T-helper 17 cell (primary cell): ENCODE results near the gene YTHDF2. TPM values are rescaled to one million over a fixed set of nuclear protein-coding genes. Genes with fewer than 3 reads are reported as not detected.

Experiments used
- ATAC-seq: fragments of 150-1000 bp; cut with Tn5 transposase; 2 replicates; pipeline ENCODE4 v1.10.0; 2021; ENCODE audit warnings: mild to moderate bottlenecking, moderate library complexity
- DNase-seq, 3 donors: peaks; one replicate each; pipeline versions ENCODE4 v3.0.0 to v3.0.0-alpha.2; 2020 to 2021
- H3K9me3 ChIP-seq: one replicate; pipeline ENCODE4 v1.7.0; 2013; ENCODE audit warnings: low read length, mild to moderate bottlenecking; ENCODE audit not compliant: control insufficient read depth, poor library complexity, severe bottlenecking
- H3K27ac Mint-ChIP-seq: one replicate; pipeline ENCODE4 v1.8.0; 2022; ENCODE audit warnings: mild to moderate bottlenecking, moderate library complexity, mixed read lengths
- H3K27me3 Mint-ChIP-seq: one replicate; pipeline ENCODE4 v1.8.0; 2022; ENCODE audit warnings: mixed read lengths
- H3K36me3 Mint-ChIP-seq: one replicate; pipeline ENCODE4 v1.8.0; 2022; ENCODE audit warnings: low read depth, mixed read lengths
- H3K4me1 Mint-ChIP-seq: one replicate; pipeline ENCODE4 v1.8.0; 2022; ENCODE audit warnings: mild to moderate bottlenecking, mixed read lengths
- H3K4me3 Mint-ChIP-seq: one replicate; pipeline ENCODE4 v1.8.0; 2022; ENCODE audit warnings: mild to moderate bottlenecking, moderate library complexity, mixed read lengths
- total RNA-seq, 4 donors: library from RNA in 2 of 4; stranded (reverse) in 2 of 4; gene quantifications; one replicate each; pipeline ENCODE4 v1.2.3 and lab custom pipeline; 2022 to 2026

Gene YTHDF2
- total RNA-seq, 2 donors from 2014 or later, result 70.9 to 79.7 TPM

GRCh38 chr1:28813931-28814465 lies 77.3 kb downstream of the YTHDF2 start:
- Mint-ChIP-seq H3K27ac (no peak overlapping the region), H3K36me3 (no peaks in the 10 kb centered on the region), H3K27me3 (peaks cover 61% of the 10 kb centered on the region), H3K4me3 (no peak overlapping the region), H3K4me1 (no peaks in the 10 kb centered on the region)
- no peaks in the 10 kb centered on the region for H3K9me3 ChIP-seq
- ATAC-seq (no peak), DNase-seq (no peak)

DNA sequence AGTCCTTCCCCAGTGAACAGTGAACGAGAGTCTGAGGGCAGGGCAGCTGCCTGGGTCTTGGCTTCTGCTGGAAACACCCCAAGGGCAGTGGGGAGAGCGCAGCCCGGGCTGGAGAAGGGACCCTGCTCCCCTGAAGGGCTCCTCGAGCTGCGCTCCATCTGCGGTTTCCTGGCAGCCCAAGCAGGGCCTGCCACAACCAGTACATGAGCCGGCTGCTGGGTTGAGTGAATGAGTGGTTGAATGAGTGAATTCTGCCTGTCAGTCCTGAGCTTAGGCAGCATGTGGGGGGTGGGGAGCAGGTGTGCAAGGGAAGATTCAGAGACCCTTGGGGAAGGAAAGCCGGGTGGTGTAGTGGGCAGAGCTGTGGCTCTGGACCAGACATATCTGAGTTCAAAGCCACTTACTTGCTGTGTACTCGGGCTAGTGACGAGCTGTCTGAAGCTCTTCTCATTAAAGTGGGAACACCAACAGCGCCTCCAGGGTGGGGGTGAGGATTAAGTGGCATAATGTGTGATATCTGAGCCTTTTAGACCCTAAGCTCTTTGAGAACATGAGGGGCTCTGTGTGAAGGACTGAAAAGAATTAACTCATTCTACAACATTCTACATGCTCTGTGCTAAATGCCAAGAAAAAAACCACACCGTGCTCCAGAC lies 78.9 kb downstream of the YTHDF2 start:
- Mint-ChIP-seq H3K4me1 (no peaks in the 10 kb centered on the region), H3K27ac (no peak overlapping the region), H3K4me3 (no peak overlapping the region), H3K36me3 (no peaks in the 10 kb centered on the region), H3K27me3 (peaks cover 62% of the 10 kb centered on the region)
- no peak for DNase-seq
- no peak for ATAC-seq
- H3K9me3 ChIP-seq, result no peaks in the 10 kb centered on the region

GRCh38 chr1:28817133-28817532 lies 80.4 kb downstream of the YTHDF2 start:
- H3K36me3 Mint-ChIP-seq, result no peaks in the 10 kb centered on the region
- no peak for ATAC-seq
- no peak for DNase-seq
- H3K4me3 Mint-ChIP-seq, result peak overlapping the region; percentile 15
- no peaks in the 10 kb centered on the region for H3K9me3 ChIP-seq
- H3K27ac Mint-ChIP-seq, result no peak overlapping the region
- no peaks in the 10 kb centered on the region for H3K4me1 Mint-ChIP-seq
- peaks cover 50% of the 10 kb centered on the region for H3K27me3 Mint-ChIP-seq

DNA sequence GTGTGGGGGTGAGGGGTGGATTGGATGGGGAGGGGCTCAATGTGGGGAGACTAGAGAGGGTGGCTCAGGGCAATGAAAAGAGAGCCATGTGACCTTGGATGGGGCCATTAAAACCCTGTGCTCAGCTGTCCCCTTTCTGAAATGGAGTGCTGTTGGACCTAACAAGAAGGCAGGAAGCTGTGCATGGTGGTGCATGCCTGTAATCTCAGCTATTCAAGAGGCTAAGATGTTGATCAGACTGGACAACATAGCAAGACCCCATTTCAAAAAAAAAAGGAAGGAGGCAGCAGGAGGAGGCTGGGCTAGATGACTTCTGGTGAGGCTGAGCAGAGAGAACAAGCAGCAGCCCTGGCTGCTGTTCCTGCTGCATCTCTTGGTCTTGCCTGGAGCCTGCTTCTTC lies 82.3 kb downstream of the YTHDF2 start:
- H3K27me3 Mint-ChIP-seq, result peaks cover 35% of the 10 kb centered on the region

More for the DNA sequence above, 82.3 kb downstream of the YTHDF2 start:
- Mint-ChIP-seq H3K36me3 (no peaks in the 10 kb centered on the region), H3K4me3 (no peak overlapping the region), H3K4me1 (no peaks in the 10 kb centered on the region), H3K27ac (no peak overlapping the region)
- DNase-seq, result no peak
- H3K9me3 ChIP-seq, result no peaks in the 10 kb centered on the region
- ATAC-seq, result no peak

Other genes starting within 250 kb of the YTHDF2 start
- 10 to 100 TPM; 10.7 to 15.1 TPM for gene RCC1, start 230.9 kb upstream of the YTHDF2 start, total RNA-seq
- gene TRNAU1AP, start 183.9 kb upstream of the YTHDF2 start, total RNA-seq, result 10 to 100 TPM; 24.5 to 27.9 TPM
- not detected for gene RAB42, start 144.7 kb upstream of the YTHDF2 start, total RNA-seq
- 10 to 100 TPM; 14.2 to 15.8 TPM for gene TAF12, start 93.9 kb upstream of the YTHDF2 start, total RNA-seq
- gene RNU11, start 88.3 kb upstream of the YTHDF2 start, total RNA-seq, result not detected
- gene GMEB1, start 68.2 kb upstream of the YTHDF2 start, total RNA-seq, result 10 to 100 TPM; 11.8 to 13.1 TPM
- not detected for gene OPRD1, start 75.2 kb downstream of the YTHDF2 start, total RNA-seq
- gene EPB41, start 177.6 kb downstream of the YTHDF2 start, total RNA-seq, result 100 to 1,000 TPM; 193 to 221 TPM